SK-N-SH (cell line): ENCODE results near the gene MYO1D.

Experiments used
- GABPA ChIP-seq: IDR thresholded peaks from 2 replicates; pipeline ENCODE4 v1.4.0; 2012; ENCODE audit warnings: low read depth, mild to moderate bottlenecking
- NFIC ChIP-seq: IDR thresholded peaks from 2 replicates; pipeline ENCODE4 v1.4.0; 2012; ENCODE audit warnings: borderline replicate concordance
- SIN3A ChIP-seq: IDR thresholded peaks from 2 replicates; pipeline ENCODE4 v1.6.1; 2012; ENCODE audit warnings: low read depth, mild to moderate bottlenecking, low read length, moderate library complexity, borderline replicate concordance
- TCF12 ChIP-seq: IDR thresholded peaks from 2 replicates; pipeline ENCODE4 v1.4.0; 2012
- TF ChIP-seq, protein P1 (sequence below): fragments of 200-600 bp; sonication (generic); IDR thresholded peaks from 2 replicates; pipeline ENCODE4 v1.6.1; 2017; ENCODE audit warnings: antibody characterized with exemption, mild to moderate bottlenecking, moderate library complexity
- TF ChIP-seq, protein P2 (sequence below): IDR thresholded peaks from 2 replicates; pipeline ENCODE4 v1.4.0; 2012; ENCODE audit warnings: low read depth

- TF ChIP-seq NFIC: no peak
- TF ChIP-seq, protein P1, sequence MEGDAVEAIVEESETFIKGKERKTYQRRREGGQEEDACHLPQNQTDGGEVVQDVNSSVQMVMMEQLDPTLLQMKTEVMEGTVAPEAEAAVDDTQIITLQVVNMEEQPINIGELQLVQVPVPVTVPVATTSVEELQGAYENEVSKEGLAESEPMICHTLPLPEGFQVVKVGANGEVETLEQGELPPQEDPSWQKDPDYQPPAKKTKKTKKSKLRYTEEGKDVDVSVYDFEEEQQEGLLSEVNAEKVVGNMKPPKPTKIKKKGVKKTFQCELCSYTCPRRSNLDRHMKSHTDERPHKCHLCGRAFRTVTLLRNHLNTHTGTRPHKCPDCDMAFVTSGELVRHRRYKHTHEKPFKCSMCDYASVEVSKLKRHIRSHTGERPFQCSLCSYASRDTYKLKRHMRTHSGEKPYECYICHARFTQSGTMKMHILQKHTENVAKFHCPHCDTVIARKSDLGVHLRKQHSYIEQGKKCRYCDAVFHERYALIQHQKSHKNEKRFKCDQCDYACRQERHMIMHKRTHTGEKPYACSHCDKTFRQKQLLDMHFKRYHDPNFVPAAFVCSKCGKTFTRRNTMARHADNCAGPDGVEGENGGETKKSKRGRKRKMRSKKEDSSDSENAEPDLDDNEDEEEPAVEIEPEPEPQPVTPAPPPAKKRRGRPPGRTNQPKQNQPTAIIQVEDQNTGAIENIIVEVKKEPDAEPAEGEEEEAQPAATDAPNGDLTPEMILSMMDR: no peak
- TF ChIP-seq, protein P2, sequence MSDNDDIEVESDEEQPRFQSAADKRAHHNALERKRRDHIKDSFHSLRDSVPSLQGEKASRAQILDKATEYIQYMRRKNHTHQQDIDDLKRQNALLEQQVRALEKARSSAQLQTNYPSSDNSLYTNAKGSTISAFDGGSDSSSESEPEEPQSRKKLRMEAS: no peak
- TF ChIP-seq SIN3A: no peak
- TF ChIP-seq GABPA: no peak
- no peak for TF ChIP-seq TCF12
Measured at GRCh38 chr17:32660496-32660985, 216.4 kb downstream of the MYO1D start.
